GM18498 (cell line): ENCODE results near the gene ZNF296.

Experiments used
- ATAC-seq: cut with Tn5 transposase; IDR thresholded peaks from one replicate; pipeline ENCODE4 v1.9.1; 2021; ENCODE audit warnings: mild to moderate bottlenecking, moderate library complexity; ENCODE audit not compliant: unreplicated experiment

The ZNF296 gene

GRCh38 chr19:45087531-45087930 is 11.3 kb upstream of the ZNF296 start:
- no peak for ATAC-seq

- ATAC-seq = no peak
Observed at GRCh38 chr19:45086480-45086879, 10.2 kb upstream of the ZNF296 start.

- no peak for ATAC-seq
Observed at GRCh38 chr19:45082170-45082569, 5.9 kb upstream of the ZNF296 start.

- ATAC-seq = no peak
Observed at GRCh38 chr19:45079911-45080370, 3.7 kb upstream of the ZNF296 start.

- ATAC-seq = peak; percentile 40
Observed at GRCh38 chr19:45079063-45079910, 3.0 kb upstream of the ZNF296 start, which contains the start of gene GEMIN7. TSS of gene GEMIN7 (plus strand) at chr19:45079260. CDS start at chr19:45090115, 10,855 bp downstream.

GRCh38 chr19:45078390-45079062 is 2.2 kb upstream of the ZNF296 start:
- ATAC-seq = no peak

GRCh38 chr19:45076851-45077730 is 813 bp upstream of the ZNF296 start:
- no peak for ATAC-seq

GRCh38 chr19:45075301-45076028 is 813 bp downstream of the ZNF296 start:
- peak; percentile 55 for ATAC-seq

GRCh38 chr19:45074744-45075300 is 1.5 kb downstream of the ZNF296 start:
- no peak for ATAC-seq

GRCh38 chr19:45071969-45072790 is 4.1 kb downstream of the ZNF296 start:
- ATAC-seq = no peak

- ATAC-seq = no peak
Observed at GRCh38 chr19:45071545-45071938, 4.7 kb downstream of the ZNF296 start.

- no peak for ATAC-seq
Observed at GRCh38 chr19:45070861-45071544, 5.3 kb downstream of the ZNF296 start.

- no peak for ATAC-seq
Observed at GRCh38 chr19:45070214-45070613, 6.1 kb downstream of the ZNF296 start.

- no peak for ATAC-seq
Observed at GRCh38 chr19:45069056-45069455, 7.2 kb downstream of the ZNF296 start.

- no peak for ATAC-seq
Observed at GRCh38 chr19:45068041-45068440, 8.2 kb downstream of the ZNF296 start.

GRCh38 chr19:45066921-45067661 is 9.2 kb downstream of the ZNF296 start:
- ATAC-seq = no peak

GRCh38 chr19:45063851-45064801 is 12.2 kb downstream of the ZNF296 start:
- ATAC-seq = no peak
